Mucosa of descending colon (tissue), 3 donors: ENCODE measurements around the gene ATP13A5. TPM values are rescaled to one million over a fixed set of nuclear protein-coding genes. Genes with fewer than 3 reads are reported as not detected.

Source experiments
- ATAC-seq: fragments of 200-7000 bp; cut with Tn5 transposase; one replicate; pipeline ENCODE4 v1.9.1; 2020; ENCODE audit warnings: mild to moderate bottlenecking, moderate library complexity
- DNase-seq, 3 donors: peaks; one replicate each; pipeline ENCODE4 v3.0.0-alpha.2; 2020
- H3K36me3 ChIP-seq: fragments of 200-600 bp; one replicate; pipeline ENCODE4 v1.8.0; 2021; ENCODE audit warnings: low read depth, mild to moderate bottlenecking
- H3K4me1 ChIP-seq: fragments of 200-600 bp; one replicate; pipeline ENCODE4 v1.8.0; 2021; ENCODE audit warnings: low read depth, mild to moderate bottlenecking
- H3K4me3 ChIP-seq: fragments of 200-600 bp; one replicate; pipeline ENCODE4 v1.8.0; 2021; ENCODE audit warnings: mild to moderate bottlenecking
- H3K9me3 ChIP-seq: fragments of 200-600 bp; one replicate; pipeline ENCODE4 v1.8.0; 2021; ENCODE audit warnings: mild to moderate bottlenecking
- intact Hi-C, 2 donors: fragments of 100-400 bp; cut with DNase I in 1 of 2; cut with micrococcal nuclease in 1 of 2; formaldehyde crosslinking; loops; one replicate each; pipeline versions ENCODE4 v1.11.0 to v1.11.1; 2022; cut with DNase I, micrococcal nuclease
- total RNA-seq, 3 donors: library from RNA; stranded (reverse); fragmentation: NEBNext Ultra II Directional in 2 of 3; extraction: Animal tissue kit (Norgen Biotek cat#: 25700) in 2 of 3; gene quantifications; one replicate each; pipeline versions ENCODE4 v1.2.1 to v1.2.4, GENCODE V29; 2021 to 2023
- TF ChIP-seq, protein P1 (sequence below): fragments of 200-600 bp; IDR thresholded peaks from one replicate; pipeline ENCODE4 v1.8.0; 2022; ENCODE audit warnings: antibody characterized with exemption, mild to moderate bottlenecking
- donor health status: DM: no; HTN: no; CAD: no; lungs with moderate emphysema.
- donor health status: DM: no; HTN: no; CAD: no.
- donor health status: DM: no; HTN: yes; CAD: no.

The ATP13A5 gene
- total RNA-seq, 3 donors from 2014 or later, result 0.35 to 0.61 (median 0.41) TPM

DNA sequence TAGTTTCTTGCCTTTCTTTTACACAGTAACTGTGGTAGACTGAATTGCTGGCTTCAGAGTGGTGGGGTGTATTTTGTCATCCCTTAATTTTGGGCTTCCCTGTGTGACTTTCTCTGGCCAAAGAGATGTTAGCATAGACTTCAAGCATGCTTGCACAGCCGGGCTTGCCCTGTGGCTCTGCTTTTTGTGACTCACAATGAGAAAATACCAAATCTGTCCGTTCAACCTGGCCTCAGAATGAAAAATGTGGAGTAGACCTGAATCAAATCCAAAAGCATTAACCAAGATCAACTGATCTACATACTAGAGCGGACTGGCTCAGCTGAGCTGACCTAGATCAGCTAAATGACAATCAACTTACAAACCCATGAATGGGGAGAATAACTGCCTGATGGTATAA is 86.2 kb downstream of the ATP13A5 start:
- ATAC-seq (no peak), DNase-seq (no peak)
- intact Hi-C loops, result no loop called here
- H3K4me1 ChIP-seq, result no peaks in the 10 kb centered on the region
- TF ChIP-seq, protein P1, sequence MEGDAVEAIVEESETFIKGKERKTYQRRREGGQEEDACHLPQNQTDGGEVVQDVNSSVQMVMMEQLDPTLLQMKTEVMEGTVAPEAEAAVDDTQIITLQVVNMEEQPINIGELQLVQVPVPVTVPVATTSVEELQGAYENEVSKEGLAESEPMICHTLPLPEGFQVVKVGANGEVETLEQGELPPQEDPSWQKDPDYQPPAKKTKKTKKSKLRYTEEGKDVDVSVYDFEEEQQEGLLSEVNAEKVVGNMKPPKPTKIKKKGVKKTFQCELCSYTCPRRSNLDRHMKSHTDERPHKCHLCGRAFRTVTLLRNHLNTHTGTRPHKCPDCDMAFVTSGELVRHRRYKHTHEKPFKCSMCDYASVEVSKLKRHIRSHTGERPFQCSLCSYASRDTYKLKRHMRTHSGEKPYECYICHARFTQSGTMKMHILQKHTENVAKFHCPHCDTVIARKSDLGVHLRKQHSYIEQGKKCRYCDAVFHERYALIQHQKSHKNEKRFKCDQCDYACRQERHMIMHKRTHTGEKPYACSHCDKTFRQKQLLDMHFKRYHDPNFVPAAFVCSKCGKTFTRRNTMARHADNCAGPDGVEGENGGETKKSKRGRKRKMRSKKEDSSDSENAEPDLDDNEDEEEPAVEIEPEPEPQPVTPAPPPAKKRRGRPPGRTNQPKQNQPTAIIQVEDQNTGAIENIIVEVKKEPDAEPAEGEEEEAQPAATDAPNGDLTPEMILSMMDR, result no peak
- no peak overlapping the region for H3K4me3 ChIP-seq
- no peaks in the 10 kb centered on the region for H3K36me3 ChIP-seq
- H3K9me3 ChIP-seq, result no peaks in the 10 kb centered on the region

DNA sequence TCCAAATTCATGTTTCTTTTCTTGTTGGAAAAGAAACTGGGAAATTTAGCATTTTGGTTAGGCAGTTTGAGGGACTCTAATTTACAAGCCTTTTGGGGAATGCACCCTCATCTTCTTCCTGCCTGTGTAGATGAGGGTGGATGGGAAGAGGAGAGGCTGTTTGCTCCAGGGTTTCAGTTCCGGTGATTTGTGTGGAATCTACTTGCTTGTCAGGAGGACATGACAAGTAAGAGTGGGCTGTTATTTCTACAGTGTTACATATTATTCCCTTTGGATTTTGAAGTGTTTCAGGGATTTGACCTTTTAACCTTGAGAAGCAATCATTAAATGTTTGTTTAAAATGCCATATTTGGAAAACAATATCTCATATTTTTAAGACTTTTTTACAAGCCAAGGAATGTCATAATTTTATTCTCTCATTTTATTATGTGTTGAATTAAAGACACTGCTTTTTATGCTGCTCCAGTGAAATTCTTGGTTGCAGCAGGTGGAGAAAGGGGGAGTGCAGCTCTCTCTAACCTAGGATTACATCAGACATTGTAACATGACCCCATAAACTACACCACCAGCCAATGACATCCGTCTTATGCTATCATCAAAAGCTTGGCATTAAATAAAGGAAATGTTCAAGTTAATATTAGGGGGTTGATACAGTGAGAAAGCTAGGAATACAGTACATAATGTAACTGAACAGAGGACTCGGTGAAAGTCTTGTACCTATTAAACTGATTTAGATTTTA is 107.3 kb downstream of the ATP13A5 start:
- ATAC-seq, result no peak
- Histone ChIP-seq H3K36me3 (no peaks in the 10 kb centered on the region), H3K9me3 (no peaks in the 10 kb centered on the region), H3K4me3 (no peak overlapping the region), H3K4me1 (no peaks in the 10 kb centered on the region)
- DNase-seq, result no peak
- TF ChIP-seq, protein P1, result no peak
- intact Hi-C loops, result no loop called here

DNA sequence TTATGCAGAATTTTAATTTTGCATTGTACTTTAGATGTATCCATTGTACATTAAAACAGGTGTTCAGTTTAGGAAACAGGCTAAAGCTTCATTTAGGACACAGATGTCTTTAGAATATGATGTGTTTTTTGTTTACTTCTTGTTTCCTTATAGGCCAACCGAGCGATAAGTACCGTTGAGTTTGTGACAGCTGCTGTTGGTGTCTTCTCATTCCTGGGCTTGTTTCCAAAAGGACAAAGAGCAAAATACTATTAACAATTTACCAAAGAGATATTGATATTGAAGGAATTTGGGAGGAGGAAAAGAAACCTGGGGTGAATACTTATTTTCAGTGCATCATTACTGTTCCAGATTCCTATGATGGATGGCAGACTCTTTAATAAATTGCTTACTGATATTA is 108.1 kb downstream of the ATP13A5 start:
- Histone ChIP-seq H3K4me3 (no peak overlapping the region), H3K4me1 (no peaks in the 10 kb centered on the region), H3K36me3 (no peaks in the 10 kb centered on the region), H3K9me3 (no peaks in the 10 kb centered on the region)
- ATAC-seq, result no peak
- intact Hi-C loops, result no loop called here
- no peak for DNase-seq
- TF ChIP-seq, protein P1, result no peak

DNA sequence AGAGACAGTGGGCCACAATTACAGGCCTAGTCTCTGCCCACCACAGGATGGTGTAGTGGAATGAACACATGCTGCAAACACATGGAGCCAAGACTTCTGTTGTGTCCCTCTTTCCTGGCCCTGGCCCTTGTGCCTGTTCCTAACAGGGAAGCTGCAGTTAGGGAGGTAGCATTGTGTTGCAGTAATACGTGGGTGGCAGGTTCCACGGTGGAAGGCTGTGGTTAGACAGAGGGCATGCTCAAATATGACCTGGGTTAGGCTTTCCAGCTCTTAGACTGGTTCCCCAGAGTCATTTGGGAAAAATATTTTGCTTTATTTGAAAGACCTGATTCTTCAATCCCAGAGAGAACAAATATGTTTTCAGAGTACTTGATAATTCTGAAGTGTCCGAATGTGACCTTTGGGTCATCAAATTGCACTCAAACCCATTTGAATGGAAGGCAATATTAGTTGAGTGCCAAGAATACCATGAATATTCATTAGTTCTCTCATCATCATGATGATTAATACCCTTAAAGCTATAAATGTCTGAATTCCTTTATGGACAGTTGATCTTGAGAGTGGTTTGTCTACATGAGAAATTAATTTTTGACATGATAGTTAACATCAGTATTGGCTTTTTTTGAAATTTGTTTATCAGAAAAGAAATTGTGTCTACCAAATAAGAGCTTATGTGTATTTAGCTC is 109.1 kb downstream of the ATP13A5 start:
- ATAC-seq (no peak), DNase-seq (no peak)
- Histone ChIP-seq H3K9me3 (no peaks in the 10 kb centered on the region), H3K4me3 (no peak overlapping the region), H3K4me1 (no peaks in the 10 kb centered on the region), H3K36me3 (no peaks in the 10 kb centered on the region)
- TF ChIP-seq, protein P1, result no peak
- intact Hi-C loops, result no loop called here

DNA sequence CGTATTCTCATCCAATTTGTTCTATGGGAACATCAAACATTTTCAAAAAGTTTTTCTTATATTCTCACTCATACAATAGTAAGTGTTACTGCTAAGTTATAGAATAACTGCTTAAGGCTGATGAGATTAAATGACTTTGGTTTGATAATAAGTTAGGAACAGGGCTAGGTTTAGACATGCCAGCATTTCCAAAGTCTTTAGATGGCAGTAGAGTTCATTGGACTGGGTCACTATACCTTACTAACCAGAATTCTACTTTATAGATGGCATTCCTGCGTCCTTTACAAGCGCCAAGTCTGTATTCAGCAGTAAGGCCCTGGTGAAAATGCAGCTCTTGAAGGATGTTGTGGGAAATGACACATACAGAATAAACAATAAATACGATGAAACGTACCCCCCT is 115.8 kb downstream of the ATP13A5 start:
- H3K9me3 ChIP-seq, result no peaks in the 10 kb centered on the region
- H3K4me1 ChIP-seq, result no peaks in the 10 kb centered on the region
- ATAC-seq, result no peak
- TF ChIP-seq, protein P1, result no peak
- no peaks in the 10 kb centered on the region for H3K36me3 ChIP-seq
- intact Hi-C loops, result no loop called here
- DNase-seq, result no peak
- H3K4me3 ChIP-seq, result no peak overlapping the region
